Measurements from ENCODE around the gene FANK1.
"Not testable (repeated sequence)": the region's sequence is repeated elsewhere in the genome, so short reads cannot be mapped to it uniquely, and the experiment has no call there.

FANK1 gene

DNA sequence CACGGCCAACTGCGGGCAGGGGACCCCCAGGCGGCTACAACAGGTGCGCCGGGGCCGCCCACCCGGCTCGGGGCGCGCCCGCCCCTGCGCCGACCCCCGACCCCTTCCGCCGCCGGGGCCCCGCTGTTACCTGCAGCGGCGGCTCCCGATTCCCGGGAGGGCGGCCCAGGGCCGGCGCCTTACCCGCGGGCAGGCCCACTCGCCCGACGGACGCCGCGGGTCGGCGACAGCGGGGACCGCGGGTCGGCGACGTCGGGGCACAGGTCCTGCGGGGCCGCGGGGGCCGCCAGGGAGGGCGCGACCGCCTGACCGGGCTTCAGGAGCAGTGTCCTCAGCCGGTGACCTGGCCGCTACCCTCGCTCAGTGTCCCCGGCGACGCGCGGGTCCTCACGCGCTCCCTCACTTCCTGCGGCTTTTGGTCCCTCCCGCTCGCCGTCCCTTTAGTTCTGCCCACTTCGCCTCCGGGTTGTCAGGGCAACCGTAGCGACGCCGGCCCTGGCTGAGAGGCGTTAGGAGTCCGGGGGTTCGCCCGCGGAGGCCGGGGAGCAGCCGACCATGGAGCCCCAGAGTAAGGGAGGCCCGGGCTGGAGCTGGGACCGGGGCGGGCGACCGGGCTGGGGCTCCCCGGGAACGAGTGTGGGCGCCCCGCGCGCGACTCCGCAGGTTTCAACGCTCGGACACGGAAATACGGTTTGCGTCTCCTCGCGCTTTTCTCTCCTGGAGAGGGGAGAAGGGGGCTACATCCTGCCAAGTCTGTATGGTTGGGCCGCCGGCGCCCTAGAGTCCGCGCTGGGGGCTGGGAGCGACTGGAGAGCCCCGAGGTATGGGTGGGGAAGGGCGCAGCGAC is at the start of gene FANK1:
Gene FANK1, plus strand, starts transcription at position 477 of the 847 bp plus-strand sequence. Its CDS starts 79 bp downstream, at position 556.
- DNase-seq = peak; percentile 83 to 98 (median 88)
- intact Hi-C loops (cut with DNase I) = not testable (repeated sequence)

GRCh38 chr10:125846894-125847293 is 49.5 kb upstream of the FANK1 start:
- intact Hi-C loops (cut with DNase I) = no loop called here
- DNase-seq = no peak

DNA sequence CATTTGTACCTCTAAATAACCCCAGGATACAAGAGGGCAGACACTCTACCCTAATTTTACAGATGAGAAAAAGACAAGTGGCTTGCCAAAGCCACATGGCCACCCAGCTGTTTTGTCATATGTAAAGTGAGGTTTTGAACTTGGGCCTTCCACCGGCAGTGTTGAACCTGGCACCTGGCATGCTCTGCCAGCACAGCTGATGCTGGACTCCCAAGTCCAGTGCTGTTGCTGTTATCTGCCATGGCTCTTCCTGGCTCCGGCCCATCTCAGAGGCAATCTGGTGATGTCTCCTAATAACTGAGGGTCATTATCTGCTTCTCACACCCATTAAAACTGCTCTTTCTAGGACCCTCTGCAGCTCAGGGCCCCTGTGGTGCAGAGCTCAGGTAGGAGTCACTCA is 48.0 kb upstream of the FANK1 start:
- intact Hi-C loops (cut with DNase I) = no loop called here
- DNase-seq = no peak

- intact Hi-C loops (cut with DNase I) = no loop called here
- DNase-seq = no peak
Observed at GRCh38 chr10:125848857-125849256, 47.5 kb upstream of the FANK1 start.

GRCh38 chr10:125849448-125849847 is 46.9 kb upstream of the FANK1 start:
- no peak for DNase-seq
- intact Hi-C loops (cut with DNase I) = no loop called here

DNA sequence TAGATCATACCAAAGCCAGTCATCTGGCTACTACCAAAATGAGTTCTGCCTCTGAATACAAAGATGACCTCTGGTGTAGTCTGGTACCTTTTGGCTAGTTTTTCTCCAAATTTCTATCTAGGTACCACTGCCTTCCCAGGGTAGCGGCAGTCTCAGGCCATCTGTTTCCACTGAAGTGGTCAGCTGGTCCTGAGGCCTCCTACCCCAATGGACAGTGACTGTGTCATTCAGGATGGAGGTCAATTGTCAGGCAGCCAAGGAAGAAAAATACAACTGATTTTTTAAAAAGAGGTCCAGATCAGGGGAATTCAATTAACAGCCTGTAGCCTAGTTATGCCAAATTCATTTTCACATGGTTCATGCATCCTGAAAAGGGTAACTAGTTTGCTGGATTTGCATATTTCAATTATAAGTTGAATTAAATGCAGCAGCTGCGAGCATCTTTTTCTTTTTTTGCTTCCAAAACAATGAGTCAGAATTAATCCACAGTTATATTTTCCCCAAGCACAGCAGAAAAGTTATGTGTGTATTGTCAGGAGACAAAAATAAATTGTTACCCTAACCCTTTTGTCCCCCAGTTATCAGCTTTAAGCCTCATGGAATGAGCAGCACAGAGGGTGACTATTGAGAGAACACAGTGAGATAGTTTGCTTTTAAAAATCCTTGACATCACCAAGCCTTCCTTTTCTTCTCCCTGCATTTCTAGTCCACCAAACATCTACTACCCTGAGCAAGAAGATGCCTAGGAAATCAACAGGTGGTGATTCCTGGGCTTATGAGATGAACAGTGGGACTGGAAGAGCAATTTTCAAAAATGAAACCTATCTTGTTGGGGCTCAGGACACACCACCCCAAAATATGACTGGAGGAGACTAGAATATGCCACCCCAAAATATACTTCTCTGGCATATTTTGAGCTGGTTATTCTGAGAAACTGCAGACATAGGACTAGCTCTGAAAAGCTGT is 45.3 kb upstream of the FANK1 start:
- DNase-seq = no peak
- intact Hi-C loops (cut with DNase I) = no loop called here

GRCh38 chr10:125852487-125852886 is 43.9 kb upstream of the FANK1 start:
- intact Hi-C loops (cut with DNase I) = no loop called here
- DNase-seq = no peak

DNA sequence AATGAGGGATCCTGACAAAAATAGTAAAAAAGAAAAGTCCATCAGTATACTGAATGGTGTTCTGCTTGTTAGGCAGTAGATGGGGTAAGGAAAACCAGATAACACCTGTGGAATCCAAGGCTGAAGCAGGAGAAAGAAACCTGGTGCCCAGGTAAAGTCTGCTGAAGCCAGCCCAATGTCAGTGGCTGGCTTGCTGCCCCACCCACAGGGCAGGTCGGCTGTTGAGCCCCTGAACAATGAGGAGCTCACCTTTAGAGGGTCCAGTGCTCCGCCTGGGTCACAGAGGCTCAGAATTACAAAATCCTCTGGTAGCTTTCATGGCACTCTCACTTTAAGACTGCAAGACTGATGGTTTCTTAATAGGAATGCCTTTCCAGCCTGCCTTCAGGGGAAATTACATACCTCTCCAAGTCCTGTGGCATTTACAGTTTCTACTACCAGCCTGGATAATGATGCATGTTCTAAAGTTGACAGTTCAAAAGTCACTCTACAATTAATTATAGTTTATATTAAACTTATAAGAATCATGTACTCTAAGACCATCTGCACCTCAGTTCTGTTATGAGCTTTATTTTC is 39.1 kb upstream of the FANK1 start:
- intact Hi-C loops (cut with DNase I) = no loop called here
- no peak for DNase-seq

- intact Hi-C loops (cut with DNase I) = no loop called here
Observed at GRCh38 chr10:125859128-125859817, 37.1 kb upstream of the FANK1 start.

GRCh38 chr10:125865120-125865519 is 31.2 kb upstream of the FANK1 start:
- no peak for DNase-seq
- intact Hi-C loops (cut with DNase I) = no loop called here

More at GRCh38 chr10:125859128-125859817, 37.1 kb upstream of the FANK1 start:
- DNase-seq = no peak

DNA sequence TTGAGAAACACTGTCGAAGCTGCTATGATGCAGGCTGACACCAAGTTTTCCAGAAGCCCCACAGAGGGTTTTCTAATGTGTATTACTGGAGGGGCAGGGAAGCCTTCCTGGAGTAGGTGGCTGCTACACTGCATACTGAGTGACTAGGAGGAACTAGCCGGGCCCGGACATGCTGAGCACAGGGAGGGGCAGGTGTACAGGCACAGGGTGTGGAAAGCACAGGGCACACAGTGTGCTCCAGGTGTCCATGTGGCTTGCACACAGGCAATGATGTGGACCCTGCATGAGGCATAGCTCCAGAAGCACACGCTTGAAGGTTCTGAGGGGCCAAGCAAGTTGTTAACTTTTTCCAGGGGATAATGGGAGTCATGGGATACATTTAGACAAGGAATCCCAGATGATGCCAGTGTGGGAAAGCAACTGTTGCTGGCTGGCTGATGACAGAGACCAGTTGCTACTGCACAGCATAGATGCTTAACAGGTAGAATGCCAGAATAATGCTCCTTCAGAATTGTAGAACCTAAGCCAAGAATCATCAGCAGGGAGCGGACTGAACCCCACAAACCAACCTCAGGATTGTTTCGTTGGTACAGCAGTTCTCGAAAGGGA is 29.8 kb upstream of the FANK1 start:
- no peak for DNase-seq
- intact Hi-C loops (cut with DNase I) = no loop called here

DNA sequence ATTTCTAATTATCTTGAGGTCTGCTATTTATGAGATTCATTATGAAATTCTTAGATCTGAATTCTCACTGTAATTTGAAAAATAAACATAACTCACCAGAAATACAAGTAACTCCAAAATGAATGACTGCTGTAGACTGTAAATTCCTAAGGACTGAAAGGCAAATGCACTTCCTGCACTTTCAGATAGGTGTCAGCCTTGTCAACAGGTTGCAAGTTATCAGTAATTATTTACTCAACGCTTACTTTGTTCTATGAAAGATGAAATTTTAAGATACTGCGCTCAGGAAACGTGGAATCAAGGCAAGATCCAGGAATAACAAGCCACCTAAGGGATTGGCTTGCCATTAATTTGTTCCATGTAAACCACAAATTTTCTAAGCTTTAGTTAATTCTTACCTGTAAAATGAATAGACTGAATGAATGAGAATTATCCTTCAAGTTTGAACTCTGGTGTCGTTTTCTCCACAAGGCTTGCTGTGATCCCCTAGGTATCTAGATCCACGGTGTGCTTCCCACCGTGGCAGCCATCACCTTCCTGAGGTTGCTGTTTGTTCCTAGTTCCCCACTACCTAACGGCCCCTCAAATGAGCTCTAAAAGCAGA is 27.9 kb upstream of the FANK1 start:
- DNase-seq = no peak
- intact Hi-C loops (cut with DNase I) = no loop called here

DNA sequence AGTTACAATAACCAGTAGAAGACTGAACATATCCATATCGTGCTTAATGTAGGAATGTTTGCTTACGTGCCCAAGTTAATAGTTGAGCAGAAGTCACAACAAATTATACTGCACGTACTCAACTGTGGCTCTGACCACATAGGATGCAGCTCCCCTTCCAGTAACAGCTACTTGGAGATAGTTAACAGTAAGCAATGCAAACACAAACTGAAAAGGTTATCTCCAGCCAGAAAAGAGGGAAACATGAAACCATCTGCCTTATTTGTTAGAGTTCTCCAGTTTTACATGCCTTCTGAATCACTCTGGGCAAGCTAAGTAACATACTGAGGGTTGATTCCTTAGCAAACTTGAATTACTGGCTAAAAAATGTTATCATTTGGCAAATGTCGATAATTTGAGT is 25.0 kb upstream of the FANK1 start:
- DNase-seq = no peak
- intact Hi-C loops (cut with DNase I) = no loop called here

DNA sequence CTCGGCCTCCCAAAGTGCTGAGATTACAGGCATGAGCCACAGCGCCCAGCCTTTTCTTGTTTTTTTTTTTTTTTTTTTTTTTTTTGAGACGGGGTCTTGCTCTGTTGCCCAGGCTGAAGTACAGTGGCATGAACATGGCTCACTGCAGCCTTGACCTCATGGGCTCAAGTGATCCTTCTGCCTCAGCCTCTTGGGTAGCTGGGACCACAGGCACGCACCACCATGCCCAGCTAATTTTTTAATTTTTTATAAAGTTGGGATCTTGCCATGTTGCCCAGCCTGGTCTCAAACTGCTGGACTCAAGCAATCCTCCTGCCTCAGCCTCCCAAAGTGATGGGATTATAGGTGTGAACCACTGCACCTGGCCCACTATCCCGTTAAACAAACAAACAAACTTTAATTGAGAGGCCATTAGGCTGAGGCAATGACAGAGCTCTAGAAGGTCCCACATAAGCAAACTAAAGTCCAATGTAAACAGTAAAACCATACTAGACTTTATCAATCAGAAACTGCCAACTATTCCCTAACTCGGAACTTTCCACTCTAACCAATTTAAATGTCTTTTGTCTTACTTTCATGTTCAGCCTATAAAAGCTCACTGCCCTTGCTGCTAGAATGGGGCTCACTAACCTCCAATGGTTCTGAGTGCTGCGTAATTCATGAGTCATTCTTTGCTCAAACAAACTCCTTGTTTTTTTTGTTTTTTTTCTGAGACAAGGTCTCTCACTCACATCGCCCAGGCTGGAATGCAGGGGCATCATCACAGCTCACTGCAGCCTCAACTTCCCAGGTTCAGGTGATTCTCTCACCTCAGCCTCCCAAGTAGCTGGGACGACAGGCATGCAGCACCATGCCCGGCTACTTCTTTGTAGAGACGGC is 17.2 kb upstream of the FANK1 start:
- DNase-seq = no peak
- intact Hi-C loops (cut with DNase I) = no loop called here

- DNase-seq = no peak
- intact Hi-C loops (cut with DNase I) = no loop called here
Observed at GRCh38 chr10:125880719-125881118, 15.6 kb upstream of the FANK1 start.

DNA sequence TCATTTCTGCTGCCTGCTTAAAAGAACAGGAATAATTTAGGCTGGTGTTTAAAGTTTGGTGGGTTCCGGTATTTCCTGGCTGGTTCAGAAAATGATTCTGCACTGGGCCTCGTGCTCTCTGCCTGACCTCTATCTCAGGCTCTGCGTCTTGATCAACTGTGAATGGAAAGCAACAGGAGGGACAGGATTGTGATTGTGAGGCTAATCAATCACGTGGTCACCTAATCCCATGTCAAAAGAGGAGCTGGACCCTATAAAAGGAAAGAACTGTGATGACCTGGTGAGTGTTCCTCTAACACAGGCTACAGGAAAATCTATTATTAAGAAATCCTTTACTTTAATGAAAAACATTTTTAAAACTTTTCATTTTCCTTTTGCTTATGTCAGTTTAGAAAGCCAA is 15.2 kb upstream of the FANK1 start, which contains the start of gene DHX32:
Gene DHX32, minus strand, starts transcription at position 101 of the 400 bp plus-strand sequence. CDS start 468 bp downstream, outside the sequence.
- no peak for DNase-seq

GRCh38 chr10:125882596-125882995 is 13.8 kb upstream of the FANK1 start:
- intact Hi-C loops (cut with DNase I) = no loop called here
- DNase-seq = no peak

More for the DNA sequence above, 15.2 kb upstream of the FANK1 start, which contains the start of gene DHX32:
- intact Hi-C loops (cut with DNase I) = no loop called here

DNA sequence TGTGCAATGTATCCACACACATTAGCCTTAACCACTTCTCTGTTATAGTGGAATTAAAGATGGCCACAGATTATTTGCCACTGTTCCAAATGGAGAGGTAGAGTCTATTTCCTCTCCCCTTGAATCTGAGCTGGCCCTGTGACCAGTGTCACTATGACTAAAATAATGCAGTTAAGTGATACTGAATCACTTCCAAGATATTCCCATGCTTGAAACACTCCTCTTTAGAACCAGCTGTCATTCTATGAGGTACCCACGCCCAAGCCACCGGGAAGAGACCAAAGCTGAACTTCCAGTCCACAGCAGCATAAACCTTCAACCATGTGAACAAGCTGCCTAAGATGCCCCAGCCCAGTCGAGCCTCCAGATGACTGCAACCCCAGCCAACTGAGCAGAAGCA is 13.2 kb upstream of the FANK1 start:
- intact Hi-C loops (cut with DNase I) = no loop called here
- DNase-seq = no peak
